H1 (cell line): ENCODE data around the gene CARD16. TPM values are rescaled to one million over a fixed set of nuclear protein-coding genes. Genes with fewer than 3 reads are reported as not detected.

Source experiments
- CTCF ChIA-PET: fragments of 300-600 bp; sonication (Branson Sonifier 250); formaldehyde crosslinking; loops from one replicate; lab custom pipeline; 2021; ENCODE audit not compliant: partially characterized antibody; lab: Charles Lee
- POLR2A ChIA-PET: fragments of 300-600 bp; sonication (Branson Sonifier 250); formaldehyde crosslinking; loops from one replicate; lab custom pipeline; 2021; ENCODE audit warnings: inconsistent platforms; ENCODE audit not compliant: partially characterized antibody; lab: Charles Lee
- DNase-seq, 2 experiments: peaks; one replicate each; pipeline versions ENCODE4 v3.0.0 to v3.0.0-alpha.2; 2010 to 2022; ENCODE audit warnings: low spot score in 2 of 2, low read depth in 1 of 2, mixed read lengths in 1 of 2
- FAIRE-seq: peaks from 2 replicates; lab custom pipeline; 2011; peaks lifted over from hg19 to GRCh38; lab: Jason Lieb, UNC
- H2AFZ ChIP-seq: 2 replicates; pipeline ENCODE4 v1.8.1; 2012; ENCODE audit warnings: low read length, inconsistent platforms
- H2AK5ac ChIP-seq: 2 replicates; pipeline ENCODE4 v1.6.1; 2013; ENCODE audit warnings: low read depth, low read length
- H2BK120ac ChIP-seq: replicated peaks from 2 replicates; pipeline ENCODE3; 2013; ENCODE audit warnings: low read depth, low read length, inconsistent platforms
- H2BK12ac ChIP-seq: 2 replicates; pipeline ENCODE4 v1.6.1; 2013; ENCODE audit warnings: low read depth, low read length
- H2BK15ac ChIP-seq: 2 replicates; pipeline ENCODE4 v1.6.1; 2013; ENCODE audit warnings: low read length
- H2BK20ac ChIP-seq: 2 replicates; pipeline ENCODE4 v1.6.1; 2013; ENCODE audit warnings: low read length
- H2BK5ac ChIP-seq: 2 replicates; pipeline ENCODE4 v1.6.1; 2013; ENCODE audit warnings: low read depth, low read length
- H3K14ac ChIP-seq: 2 replicates; pipeline ENCODE4 v1.6.1; 2013; ENCODE audit warnings: inconsistent platforms; ENCODE audit not compliant: insufficient read length
- H3K18ac ChIP-seq: 2 replicates; pipeline ENCODE4 v1.6.1; 2013; ENCODE audit warnings: low read length; ENCODE audit errors: extremely low read depth
- H3K23ac ChIP-seq: 2 replicates; pipeline ENCODE4 v1.6.1; 2013; ENCODE audit warnings: inconsistent platforms; ENCODE audit not compliant: insufficient read length
- H3K23me2 ChIP-seq: 2 replicates; pipeline ENCODE4 v1.6.1; 2013; ENCODE audit warnings: low read depth, low read length
- H3K27ac ChIP-seq: 2 replicates; pipeline ENCODE4 v1.6.1; 2011; ENCODE audit warnings: low read depth, low read length, inconsistent platforms
- H3K27me3 ChIP-seq, 4 experiments: replicated peaks in 1 of 4; 1 replicate in 1 of 4; 2 replicates in 3 of 4; pipeline versions ENCODE4 v1.6.1 to v1.8.1; 2011 to 2013; ENCODE audit warnings: low read length in 3 of 4, mild to moderate bottlenecking in 3 of 4, inconsistent platforms in 2 of 4, mixed read lengths in 2 of 4, moderate library complexity in 1 of 4; ENCODE audit not compliant: control insufficient read depth in 3 of 4, insufficient read depth in 3 of 4; ENCODE audit errors: extremely low read depth in 1 of 4
- H3K36me3 ChIP-seq, 4 experiments: 2 replicates each; pipeline versions ENCODE4 v1.6.1 to v1.8.1; 2011 to 2013; ENCODE audit warnings: mild to moderate bottlenecking in 4 of 4, low read length in 3 of 4, moderate library complexity in 2 of 4, control low read depth in 1 of 4, inconsistent platforms in 1 of 4; ENCODE audit not compliant: insufficient read depth in 4 of 4, control insufficient read depth in 2 of 4
- H3K4ac ChIP-seq: replicated peaks from 2 replicates; pipeline ENCODE3; 2013; ENCODE audit warnings: low read length, low read depth, mixed read lengths, inconsistent platforms; ENCODE audit not compliant: insufficient read length
- H3K4me1 ChIP-seq, 4 experiments: replicated peaks in 1 of 4; 1 replicate in 1 of 4; 2 replicates in 3 of 4; pipeline versions ENCODE4 v1.6.1 to v1.8.1; 2011 to 2013; ENCODE audit warnings: low read length in 3 of 4, inconsistent platforms in 2 of 4, mixed read lengths in 1 of 4; ENCODE audit not compliant: insufficient read depth in 4 of 4, control insufficient read depth in 3 of 4
- H3K4me2 ChIP-seq, 2 experiments: 2 replicates each; pipeline versions ENCODE4 v1.6.1 to v1.8.1; 2011 to 2013; ENCODE audit warnings: low read depth in 2 of 2, low read length in 2 of 2, control low read depth in 1 of 2, inconsistent platforms in 1 of 2, mild to moderate bottlenecking in 1 of 2; ENCODE audit not compliant: insufficient read depth in 1 of 2
- H3K4me3 ChIP-seq, 4 experiments: fragments of 200-600, 300-600 bp in 1 of 4; sonication (generic), shearing (Covaris generic), sonication (Bioruptor Twin) in 1 of 4; 2 replicates each; pipeline versions ENCODE4 v1.5.1 to v1.8.1; 2011 to 2016; ENCODE audit warnings: low read length in 4 of 4, low read depth in 3 of 4, control low read depth in 2 of 4, inconsistent platforms in 2 of 4, mild to moderate bottlenecking in 2 of 4, mixed read lengths in 1 of 4, moderate library complexity in 1 of 4; ENCODE audit not compliant: insufficient read depth in 2 of 4; ENCODE audit errors: extremely low read depth in 1 of 4
- H3K56ac ChIP-seq: replicated peaks from 2 replicates; pipeline ENCODE3; 2013; ENCODE audit warnings: low read depth, mild to moderate bottlenecking, mixed read lengths, low read length, inconsistent platforms; ENCODE audit not compliant: insufficient read length
- H3K79me1 ChIP-seq: 2 replicates; pipeline ENCODE4 v1.6.1; 2013; ENCODE audit warnings: low read depth, low read length, control low read depth
- H3K79me2 ChIP-seq, 2 experiments: 2 replicates each; pipeline versions ENCODE4 v1.6.1 to v1.8.1; 2012 to 2013; ENCODE audit warnings: low read length in 2 of 2, mild to moderate bottlenecking in 2 of 2, inconsistent platforms in 1 of 2; ENCODE audit not compliant: insufficient read depth in 2 of 2, control insufficient read depth in 1 of 2
- H3K9ac ChIP-seq, 4 experiments: replicated peaks in 1 of 4; 1 replicate in 1 of 4; 2 replicates in 3 of 4; pipeline versions ENCODE4 v1.6.1 to v1.8.1; 2011 to 2013; ENCODE audit warnings: low read depth in 3 of 4, low read length in 3 of 4, control low read depth in 2 of 4, mild to moderate bottlenecking in 2 of 4, moderate library complexity in 2 of 4, inconsistent platforms in 1 of 4; ENCODE audit errors: extremely low read depth in 1 of 4
- H3K9me3 ChIP-seq, 2 experiments: 2 replicates each; pipeline versions ENCODE4 v1.6.1 to v1.8.1; 2012 to 2013; ENCODE audit warnings: mild to moderate bottlenecking in 2 of 2, moderate library complexity in 2 of 2, control low read depth in 1 of 2, inconsistent platforms in 1 of 2, low read depth in 1 of 2, low read length in 1 of 2, mixed read lengths in 1 of 2; ENCODE audit not compliant: insufficient read depth in 2 of 2
- H4K20me1 ChIP-seq, 2 experiments: replicated peaks in 1 of 2; 2 replicates each; pipeline versions ENCODE3 to v1.8.1; 2011 to 2013; ENCODE audit warnings: inconsistent platforms in 2 of 2, low read length in 2 of 2, mild to moderate bottlenecking in 1 of 2; ENCODE audit not compliant: insufficient read depth in 2 of 2, control insufficient read depth in 1 of 2
- H4K5ac ChIP-seq: 2 replicates; pipeline ENCODE4 v1.6.1; 2013; ENCODE audit warnings: low read length, low read depth, mixed read lengths, inconsistent platforms; ENCODE audit not compliant: insufficient read length
- H4K8ac ChIP-seq: 2 replicates; pipeline ENCODE4 v1.8.0; 2013; ENCODE audit warnings: mild to moderate bottlenecking, moderate library complexity, low read length, inconsistent platforms; ENCODE audit not compliant: insufficient read depth; ENCODE audit errors: extremely low read depth
- H4K91ac ChIP-seq: replicated peaks from 2 replicates; pipeline ENCODE3; 2013; ENCODE audit warnings: low read length, mixed read lengths, inconsistent platforms; ENCODE audit not compliant: insufficient read length
- KDM4A ChIP-seq: IDR thresholded peaks from one replicate; pipeline ENCODE4 v1.7.1; 2012; ENCODE audit warnings: low read depth, mild to moderate bottlenecking, moderate library complexity, low read length, inconsistent platforms; ENCODE audit not compliant: severe bottlenecking
- NANOG ChIP-seq: IDR thresholded peaks from 2 replicates; pipeline ENCODE4 v1.6.1; 2011; ENCODE audit warnings: low read length, low read depth, mild to moderate bottlenecking, inconsistent platforms; ENCODE audit not compliant: insufficient read depth, poor library complexity, severe bottlenecking
- RAD21 ChIP-seq, 2 experiments: IDR thresholded peaks in 1 of 2; conservative IDR thresholded peaks in 1 of 2; 2 replicates each; pipeline ENCODE4 v1.6.1; 2011; ENCODE audit warnings: low read depth in 2 of 2, low read length in 2 of 2, improper control_type of control experiment in 1 of 2, inconsistent platforms in 1 of 2, mild to moderate bottlenecking in 1 of 2, moderate library complexity in 1 of 2
- SIX5 ChIP-seq: IDR thresholded peaks from 2 replicates; pipeline ENCODE4 v1.6.1; 2011; ENCODE audit warnings: mild to moderate bottlenecking, low read depth, low read length
- SUZ12 ChIP-seq: fragments of 200-600 bp; sonication (generic); IDR thresholded peaks from 2 replicates; pipeline ENCODE4 v1.6.1; 2012; ENCODE audit warnings: mild to moderate bottlenecking, inconsistent platforms, low read length, moderate library complexity, mixed read lengths
- TEAD4 ChIP-seq: IDR thresholded peaks from 2 replicates; pipeline ENCODE4 v1.6.1; 2012; ENCODE audit warnings: low read depth, low read length, inconsistent platforms, mixed read lengths
- USF2 ChIP-seq: IDR thresholded peaks from 2 replicates; pipeline ENCODE4 v1.6.1; 2011; ENCODE audit warnings: low read length, improper control_type of control experiment
- YY1 ChIP-seq: IDR thresholded peaks from 2 replicates; pipeline ENCODE4 v1.6.1; 2011; ENCODE audit warnings: low read depth, mild to moderate bottlenecking, low read length
- WGBS, 2 experiments: shearing (Covaris generic) in 1 of 2; methylation state at CpG; one replicate each; pipeline versions ENCODE4 v1.1.6 to v1.1.7; 2013 to 2015; ENCODE audit warnings: low lambda C conversion rate in 2 of 2, mixed read lengths in 2 of 2, inconsistent platforms in 1 of 2, low coverage in 1 of 2, missing lambda C conversion rate in 1 of 2; ENCODE audit not compliant: insufficient replicate concordance in 2 of 2, insufficient coverage in 1 of 2, insufficient read length in 1 of 2; ENCODE audit errors: extremely low coverage in 1 of 2, missing lambda C conversion rate in 1 of 2; 5-methylcytosine and 5-hydroxymethylcytosine counted together
- polyA plus RNA-seq, 7 experiments: library from polyadenylated mRNA; depleted of rRNA in 3 of 7; stranded (reverse) in 5 of 7; unstranded in 2 of 7; fragments of >200 nt in 5 of 7; fragments of 200-250 nt in 2 of 7; gene quantifications; 1 replicate in 5 of 7; 2 replicates in 1 of 7; 4 replicates in 1 of 7; pipeline versions ENCODE4 v1.2.1 to v1.2.3, GENCODE V29; 2011 to 2013; ENCODE audit warnings: missing spikeins in 2 of 7, mixed read lengths in 2 of 7
- total RNA-seq: library from RNA; stranded (reverse); fragmentation: NEBNext Ultra II Directional; extraction: Animal tissue kit (Norgen Biotek cat#: 25700); gene quantifications from 2 replicates; pipeline ENCODE4 v1.2.1, GENCODE V29; 2021

Gene CARD16
- total and polyA plus RNA-seq, 2 of the 8 experiments (the other 6 are each of a cell fraction or from before 2014, with no cell fraction given) = not detected

- H3K4me2 ChIP-seq = no peak overlapping the region
- H3K4me1 ChIP-seq = no peaks in the 10 kb centered on the region
- H4K5ac ChIP-seq = no peak overlapping the region
- H3K9ac ChIP-seq = no peak overlapping the region
- no peak overlapping the region for H4K8ac ChIP-seq
- H2BK15ac ChIP-seq = no peak overlapping the region
- FAIRE-seq (no peak), DNase-seq (no peak)
- H3K79me1 ChIP-seq = no peaks in the 10 kb centered on the region
- H4K20me1 ChIP-seq = no peaks in the 10 kb centered on the region
- H2AK5ac ChIP-seq = no peak overlapping the region
- H3K27me3 ChIP-seq = no peaks in the 10 kb centered on the region
- no peak overlapping the region for H2BK5ac ChIP-seq
- H3K9me3 ChIP-seq = no peaks in the 10 kb centered on the region; a peak in 1 of 4 replicates
- CTCF ChIA-PET = no interaction called here
- H4K91ac ChIP-seq = no peak overlapping the region
- H3K23me2 ChIP-seq = no peaks in the 10 kb centered on the region
- H3K18ac ChIP-seq = no peak overlapping the region
- no peak overlapping the region for H2AFZ ChIP-seq
- no peaks in the 10 kb centered on the region for H3K79me2 ChIP-seq
- no peak overlapping the region for H3K27ac ChIP-seq
- no peak for TF ChIP-seq SUZ12
- no peak for TF ChIP-seq KDM4A
- no peak for TF ChIP-seq NANOG
- TF ChIP-seq RAD21 (IDR thresholded peaks at IDR 0.05 in 1 of 2, conservative IDR thresholded peaks at IDR 0.05 in 1 of 2; ENCODE audit: low read depth in 2 of 2, low read length in 2 of 2) = no peak
- no peak for TF ChIP-seq YY1
- no peak for TF ChIP-seq TEAD4
- TF ChIP-seq SIX5 = no peak
- TF ChIP-seq USF2 = no peak
- no peak overlapping the region for H3K56ac ChIP-seq
- no peak overlapping the region for H2BK12ac ChIP-seq
- POLR2A ChIA-PET = no interaction called here
- H3K36me3 ChIP-seq = no peaks in the 10 kb centered on the region
- 96% methylated on average over 5 of the region's 5 CpGs; no CpG with 5 or more reads in 1 of the 2 experiments for WGBS, 2 experiments
- H3K14ac ChIP-seq = no peak overlapping the region
- H3K4ac ChIP-seq = no peak overlapping the region
- no peak overlapping the region for H2BK20ac ChIP-seq
- H2BK120ac ChIP-seq = no peak overlapping the region
- H3K23ac ChIP-seq = no peak overlapping the region
- no peak overlapping the region for H3K4me3 ChIP-seq
Measured at GRCh38 chr11:105045676-105046296, 651 bp upstream of the CARD16 start.
